Activated T-helper 17 cell treated with anti-CD3 and anti-CD28 coated beads, Interleukin-2, amount 50 U/mL, for 72 hours (primary cell): ENCODE measurements around the gene ARHGEF25. TPM values are rescaled to one million over a fixed set of nuclear protein-coding genes. Genes with fewer than 3 reads are reported as not detected.
A peak's percentile ranks its signal among the peaks of the same experiment; 100 is the strongest.
"Not testable (repeated sequence)": the region's sequence is repeated elsewhere in the genome, so short reads cannot be mapped to it uniquely, and the experiment has no call there.

Experiments used
- ATAC-seq: fragments of 150-1000 bp; cut with Tn5 transposase; replicated peaks from 2 replicates; pipeline ENCODE4 v1.10.0; 2021; ENCODE audit warnings: mild to moderate bottlenecking, moderate library complexity
- H3K27ac Mint-ChIP-seq: one replicate; pipeline ENCODE4 v1.8.0; 2022; ENCODE audit warnings: mixed read lengths
- H3K27me3 Mint-ChIP-seq: one replicate; pipeline ENCODE4 v1.8.0; 2022; ENCODE audit warnings: mixed read lengths
- H3K36me3 Mint-ChIP-seq: one replicate; pipeline ENCODE4 v1.8.0; 2022; ENCODE audit warnings: low read depth, mild to moderate bottlenecking, mixed read lengths
- H3K4me1 Mint-ChIP-seq: one replicate; pipeline ENCODE4 v1.8.0; 2022; ENCODE audit warnings: mixed read lengths
- H3K4me3 Mint-ChIP-seq: one replicate; pipeline ENCODE4 v1.8.0; 2022; ENCODE audit warnings: mild to moderate bottlenecking, mixed read lengths
- H3K9me3 Mint-ChIP-seq: one replicate; pipeline ENCODE4 v1.8.0; 2022; ENCODE audit warnings: mixed read lengths
- total RNA-seq, 2 donors: library from RNA; stranded (reverse); gene quantifications; one replicate each; pipeline ENCODE4 v1.2.3, GENCODE V29; 2022

ARHGEF25 gene
- total RNA-seq, 2 donors from 2014 or later: 1.5 to 1.6 TPM

DNA sequence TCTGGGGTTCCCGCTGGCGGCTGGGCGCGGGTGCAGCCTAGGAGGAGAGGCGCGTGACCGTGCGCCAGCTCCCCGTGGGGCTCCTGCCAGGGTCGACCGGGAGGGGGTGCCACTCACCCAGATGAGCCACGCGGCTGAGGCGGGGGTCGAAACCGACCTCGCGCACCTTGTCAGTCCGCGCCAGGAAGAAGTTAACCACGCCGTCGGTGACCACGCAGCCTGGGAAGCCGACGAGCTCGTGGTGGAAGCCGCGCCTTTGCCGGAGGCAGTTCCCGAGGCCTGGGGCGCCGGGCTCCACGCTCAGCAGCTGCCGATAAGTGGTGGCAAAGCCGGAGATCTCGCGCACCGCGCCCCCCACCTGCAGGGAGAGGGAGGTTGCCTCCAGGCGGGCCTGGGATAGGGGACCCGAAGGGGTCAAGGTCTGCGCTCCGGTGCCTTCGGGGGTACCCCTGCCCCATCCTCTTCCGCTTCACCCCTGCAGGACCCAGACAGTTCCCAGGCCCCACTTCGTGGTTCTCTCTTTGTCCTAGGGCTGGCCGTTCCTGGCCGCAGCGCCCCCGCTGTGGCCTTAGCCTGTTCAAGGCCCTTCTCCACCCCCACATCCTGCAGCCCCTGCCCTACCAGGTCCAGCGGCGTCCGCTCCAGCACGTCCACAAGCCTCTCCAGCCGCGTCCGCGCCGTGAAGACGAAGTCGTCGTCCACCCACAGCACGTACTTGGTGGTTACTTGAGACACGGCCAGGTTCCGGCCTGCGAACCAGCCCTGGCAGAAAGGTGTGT is 16.5 kb downstream of the ARHGEF25 start:
- peak; percentile 35 for ATAC-seq
- no peak overlapping the region for H3K4me3 Mint-ChIP-seq
- H3K36me3 Mint-ChIP-seq: no peaks in the 10 kb centered on the region
- H3K27me3 Mint-ChIP-seq: peaks cover 71% of the 10 kb centered on the region
- no peak overlapping the region for H3K27ac Mint-ChIP-seq
- H3K9me3 Mint-ChIP-seq: no peaks in the 10 kb centered on the region
- no peaks in the 10 kb centered on the region for H3K4me1 Mint-ChIP-seq

DNA sequence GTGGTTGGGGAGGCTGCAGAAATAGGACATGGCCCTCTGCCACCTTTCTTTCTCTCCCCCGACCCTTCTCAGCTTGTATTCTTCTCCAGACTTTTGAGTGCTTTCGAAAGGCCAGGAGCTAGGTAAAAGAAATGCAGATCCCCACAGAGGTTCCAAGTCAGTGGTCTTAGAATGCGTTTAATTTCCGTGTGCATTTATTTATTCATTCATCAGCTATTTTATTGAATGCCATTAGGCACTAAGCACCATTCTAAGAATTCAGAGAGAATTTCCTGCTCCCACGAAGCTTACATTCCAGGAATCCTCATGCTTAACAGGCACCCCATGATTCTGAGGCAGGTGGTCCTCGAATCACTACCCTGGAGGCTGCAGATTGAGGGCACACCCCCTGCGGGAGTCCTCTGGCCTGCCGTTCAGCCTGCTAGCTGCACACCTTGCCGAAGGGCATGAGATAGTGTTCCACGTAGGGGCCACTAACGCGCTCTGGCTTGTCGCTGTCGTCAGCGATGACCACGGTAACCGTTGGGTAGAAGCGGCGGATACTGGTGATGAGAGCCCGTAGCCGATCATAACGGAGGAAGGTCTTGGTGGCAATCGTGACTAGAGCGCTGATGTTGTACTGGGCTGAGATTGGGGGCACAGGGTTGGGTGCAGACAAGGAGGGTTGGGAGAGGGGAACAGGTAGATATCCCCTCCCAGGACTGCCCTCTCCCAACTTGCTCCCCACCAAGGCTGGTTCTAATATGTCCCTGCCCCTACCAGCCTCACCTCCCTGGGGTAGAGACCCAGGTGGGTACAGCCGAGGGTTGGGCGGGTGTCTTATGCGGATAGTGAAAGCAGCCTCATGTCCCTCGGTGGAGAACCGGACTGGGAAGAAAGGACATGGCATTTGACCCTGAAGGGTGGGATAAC is 17.3 kb downstream of the ARHGEF25 start:
- Mint-ChIP-seq H3K9me3 (no peaks in the 10 kb centered on the region), H3K4me1 (no peaks in the 10 kb centered on the region), H3K27me3 (peaks cover 67% of the 10 kb centered on the region), H3K4me3 (no peak overlapping the region), H3K27ac (no peak overlapping the region), H3K36me3 (no peaks in the 10 kb centered on the region)
- no peak for ATAC-seq

GRCh38 chr12:57629897-57630471 is 18.7 kb downstream of the ARHGEF25 start:
- no peak overlapping the region for H3K27ac Mint-ChIP-seq
- no peak overlapping the region for H3K4me3 Mint-ChIP-seq
- ATAC-seq: no peak
- no peaks in the 10 kb centered on the region for H3K4me1 Mint-ChIP-seq
- peaks cover 57% of the 10 kb centered on the region for H3K27me3 Mint-ChIP-seq
- no peaks in the 10 kb centered on the region for H3K36me3 Mint-ChIP-seq
- no peaks in the 10 kb centered on the region for H3K9me3 Mint-ChIP-seq

DNA sequence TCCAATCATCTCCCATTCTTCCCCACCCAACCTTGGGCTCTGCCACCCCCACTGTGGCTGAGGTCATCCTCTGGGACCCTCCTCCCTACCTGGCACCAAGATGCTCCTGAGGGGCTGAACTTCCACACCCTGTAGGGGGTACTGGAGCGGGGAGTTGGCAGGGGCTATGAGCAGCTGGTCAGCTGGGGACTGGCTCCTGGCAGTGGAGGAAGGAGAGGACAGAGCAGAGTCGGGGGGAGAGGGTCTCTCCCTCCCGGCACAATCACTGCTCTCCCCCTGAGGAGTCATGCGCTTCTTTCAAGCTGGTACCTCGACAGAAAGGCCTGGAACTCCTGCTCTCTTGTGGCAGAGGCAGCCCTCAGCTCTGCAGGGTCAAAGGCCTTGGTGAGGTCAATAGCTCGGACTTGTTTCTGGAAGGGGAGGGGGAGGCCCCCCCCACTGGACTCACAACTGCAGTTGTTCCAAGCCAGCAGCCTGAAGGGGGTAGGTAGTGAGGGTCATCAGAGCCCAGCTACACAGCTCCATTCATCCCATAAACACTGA is 19.7 kb downstream of the ARHGEF25 start:
- no peak overlapping the region for H3K27ac Mint-ChIP-seq
- peaks cover 49% of the 10 kb centered on the region for H3K27me3 Mint-ChIP-seq
- no peaks in the 10 kb centered on the region for H3K9me3 Mint-ChIP-seq
- no peak for ATAC-seq
- no peaks in the 10 kb centered on the region for H3K36me3 Mint-ChIP-seq
- H3K4me1 Mint-ChIP-seq: no peaks in the 10 kb centered on the region
- peak overlapping the region; percentile 76 for H3K4me3 Mint-ChIP-seq

GRCh38 chr12:57631566-57632072 is 20.4 kb downstream of the ARHGEF25 start:
- H3K4me3 Mint-ChIP-seq: peak overlapping the region; percentile 76
- no peak overlapping the region for H3K27ac Mint-ChIP-seq
- no peak for ATAC-seq
- H3K27me3 Mint-ChIP-seq: peaks cover 42% of the 10 kb centered on the region
- H3K9me3 Mint-ChIP-seq: no peaks in the 10 kb centered on the region
- no peaks in the 10 kb centered on the region for H3K36me3 Mint-ChIP-seq
- no peaks in the 10 kb centered on the region for H3K4me1 Mint-ChIP-seq

GRCh38 chr12:57632073-57632957 is 21.1 kb downstream of the ARHGEF25 start:
- Mint-ChIP-seq H3K4me1 (no peaks in the 10 kb centered on the region), H3K27ac (no peak overlapping the region), H3K36me3 (no peaks in the 10 kb centered on the region), H3K27me3 (peaks cover 36% of the 10 kb centered on the region), H3K9me3 (no peaks in the 10 kb centered on the region), H3K4me3 (peak overlapping the region; percentile 76)
- peak; percentile 50 for ATAC-seq

DNA sequence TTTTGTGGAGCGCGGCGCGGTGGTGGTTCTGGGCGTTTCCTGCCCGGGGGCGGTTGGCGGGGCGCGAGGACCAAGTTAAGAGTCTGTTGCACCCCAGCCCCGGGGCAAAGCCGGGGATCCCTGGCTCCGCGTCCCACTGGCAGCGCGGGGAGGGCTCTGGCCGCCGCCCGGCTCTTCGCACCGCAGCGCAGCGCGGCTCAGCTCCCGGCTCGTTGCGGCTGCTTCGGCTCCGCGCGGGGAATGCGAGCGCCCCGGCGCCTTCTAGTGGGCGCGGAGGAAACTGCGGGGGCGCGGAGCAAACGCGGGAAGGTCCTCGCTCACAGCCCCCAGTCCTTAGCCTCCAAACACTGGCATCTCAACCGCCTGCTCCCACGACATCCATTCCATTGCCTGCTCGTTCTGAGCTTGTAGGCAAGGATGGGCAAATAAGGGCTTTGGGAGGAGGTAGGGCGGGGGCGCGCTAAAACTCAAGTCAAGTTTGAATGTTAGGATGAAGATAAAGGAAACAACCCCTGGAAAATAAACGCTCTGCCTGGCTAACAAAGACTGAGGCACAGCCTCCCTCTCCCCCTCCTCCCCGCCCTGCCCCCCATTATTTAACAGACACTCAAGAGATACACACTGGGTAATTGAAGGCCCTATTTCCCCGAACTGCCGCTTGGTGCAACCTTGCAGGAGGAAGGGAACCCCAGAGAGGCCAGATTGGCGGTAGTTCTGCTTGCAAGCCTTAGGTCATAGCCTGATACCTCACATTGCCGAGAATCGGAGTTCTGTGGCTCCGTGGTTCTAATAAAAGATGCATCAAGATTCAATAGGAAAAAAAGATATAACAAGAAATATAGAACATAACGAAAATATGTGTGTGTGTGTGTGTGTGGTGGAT is 22.0 kb downstream of the ARHGEF25 start, which contains the start of gene B4GALNT1:
Gene B4GALNT1 (minus strand): TSS at position 244 of the 883 bp plus-strand sequence. CDS start 1,069 bp downstream, outside the sequence.
- peak; percentile 88 for ATAC-seq
- Mint-ChIP-seq H3K36me3 (no peaks in the 10 kb centered on the region), H3K4me1 (no peaks in the 10 kb centered on the region), H3K27ac (no peak within 1 kb of the TSS), H3K27me3 (peaks cover 33% of the 10 kb centered on the region), H3K9me3 (no peaks in the 10 kb centered on the region), H3K4me3 (peak within 1 kb of the TSS; percentile 76)

- not testable (repeated sequence) for H3K27ac Mint-ChIP-seq, H3K4me3 Mint-ChIP-seq, H3K36me3 Mint-ChIP-seq, H3K9me3 Mint-ChIP-seq, ATAC-seq, H3K4me1 Mint-ChIP-seq
- peaks cover 21% of the 10 kb centered on the region for H3K27me3 Mint-ChIP-seq
These were observed 25.5 kb downstream of the ARHGEF25 start for GRCh38 chr12:57636731-57637130.

- no peak for ATAC-seq
- peaks cover 19% of the 10 kb centered on the region for H3K27me3 Mint-ChIP-seq
- H3K4me3 Mint-ChIP-seq: no peak overlapping the region
- no peaks in the 10 kb centered on the region for H3K9me3 Mint-ChIP-seq
- no peaks in the 10 kb centered on the region for H3K4me1 Mint-ChIP-seq
- H3K36me3 Mint-ChIP-seq: no peaks in the 10 kb centered on the region
- no peak overlapping the region for H3K27ac Mint-ChIP-seq
These were observed 26.1 kb downstream of the ARHGEF25 start for GRCh38 chr12:57637364-57637763.

- Mint-ChIP-seq H3K27ac (no peak overlapping the region), H3K27me3 (peaks cover 19% of the 10 kb centered on the region), H3K36me3 (no peaks in the 10 kb centered on the region), H3K4me1 (no peaks in the 10 kb centered on the region), H3K9me3 (no peaks in the 10 kb centered on the region), H3K4me3 (no peak overlapping the region)
- no peak for ATAC-seq
These were observed 26.9 kb downstream of the ARHGEF25 start for GRCh38 chr12:57638096-57638495.

DNA sequence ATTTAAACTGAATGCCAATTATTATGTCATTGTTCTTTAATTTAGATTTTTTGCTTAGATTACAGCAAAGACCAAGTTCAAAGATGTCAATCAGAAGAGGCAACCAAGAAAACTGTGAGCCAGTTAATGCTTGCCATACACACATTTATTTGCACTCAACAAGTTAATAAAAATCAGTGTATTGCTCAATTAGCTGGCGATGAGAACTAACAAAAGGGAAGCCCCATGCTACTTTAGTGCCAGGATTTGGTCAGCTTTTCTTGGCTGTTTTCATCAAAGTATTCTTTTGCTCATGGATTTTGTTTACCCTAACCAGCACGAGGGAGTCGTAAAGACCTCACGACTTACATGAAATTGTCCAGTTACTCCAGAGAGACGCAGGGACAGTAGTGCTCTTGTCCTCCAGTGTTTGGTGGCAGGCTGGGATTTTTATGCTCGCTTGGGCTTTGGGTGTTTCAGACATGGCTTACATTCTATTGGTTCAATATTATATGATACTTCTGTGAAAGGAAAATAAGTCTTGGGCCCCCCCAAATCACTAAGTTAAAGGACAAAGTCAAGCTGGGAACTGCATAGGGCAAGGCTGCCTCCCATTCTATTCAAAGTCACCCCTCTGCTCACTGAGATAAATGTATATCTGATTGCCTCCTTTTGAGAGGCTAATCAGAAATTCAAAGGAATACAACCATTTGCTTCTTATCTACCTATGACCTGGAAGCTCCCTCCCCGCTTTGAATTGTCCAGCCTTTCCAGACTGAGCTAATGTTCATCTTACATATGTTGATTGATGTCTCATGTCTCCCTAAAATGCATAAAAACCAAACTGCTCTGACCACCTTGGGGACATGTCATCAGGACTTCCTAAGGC is 29.2 kb downstream of the ARHGEF25 start:
- Mint-ChIP-seq H3K27me3 (peaks cover 13% of the 10 kb centered on the region), H3K36me3 (no peaks in the 10 kb centered on the region), H3K4me3 (no peak overlapping the region), H3K4me1 (no peaks in the 10 kb centered on the region), H3K9me3 (no peaks in the 10 kb centered on the region), H3K27ac (no peak overlapping the region)
- no peak for ATAC-seq
